Raji (cell line): Measurements from ENCODE around the gene HLA-DRB1.

Experiments used
- POLR2A ChIP-seq: IDR thresholded peaks from 2 replicates; pipeline ENCODE4 v1.6.1; 2011; ENCODE audit warnings: low read depth, low read length, control low read depth; ENCODE audit not compliant: insufficient read depth

The HLA-DRB1 gene

DNA sequence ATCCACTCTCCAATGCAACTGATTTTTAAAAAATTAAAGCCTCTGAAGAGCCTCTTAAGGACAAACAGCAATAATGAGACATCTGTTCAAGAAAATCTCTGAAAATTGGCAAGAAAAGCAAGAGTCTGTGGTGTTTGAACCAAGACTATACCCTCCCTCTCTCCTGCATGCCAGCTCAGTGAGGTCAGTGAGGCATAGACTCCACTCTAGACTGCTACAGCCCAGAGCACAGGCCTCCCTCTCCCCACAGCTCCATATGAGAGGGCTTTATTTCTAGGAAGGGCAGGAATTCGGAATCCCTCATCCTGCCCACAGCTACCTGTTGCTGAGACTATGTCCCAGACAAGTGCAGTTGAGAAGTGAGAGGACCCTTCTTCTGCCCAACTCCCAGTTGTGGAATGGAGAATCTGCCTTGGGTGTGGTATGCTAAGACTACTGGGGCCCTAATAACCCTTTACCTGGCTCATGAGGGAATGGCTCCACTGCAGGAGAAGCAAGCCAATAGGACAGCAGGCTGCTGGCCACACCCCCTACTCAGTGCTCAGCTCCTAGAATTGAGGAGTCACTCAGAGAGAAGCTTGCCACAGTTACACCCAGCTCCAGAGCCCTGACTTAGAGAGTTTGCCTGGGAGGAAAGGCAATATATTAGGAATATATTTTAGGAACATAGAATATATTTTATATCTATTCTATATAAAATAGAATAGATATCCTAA, 24.9 kb upstream of the HLA-DRB1 start:
- no peak for TF ChIP-seq POLR2A

DNA sequence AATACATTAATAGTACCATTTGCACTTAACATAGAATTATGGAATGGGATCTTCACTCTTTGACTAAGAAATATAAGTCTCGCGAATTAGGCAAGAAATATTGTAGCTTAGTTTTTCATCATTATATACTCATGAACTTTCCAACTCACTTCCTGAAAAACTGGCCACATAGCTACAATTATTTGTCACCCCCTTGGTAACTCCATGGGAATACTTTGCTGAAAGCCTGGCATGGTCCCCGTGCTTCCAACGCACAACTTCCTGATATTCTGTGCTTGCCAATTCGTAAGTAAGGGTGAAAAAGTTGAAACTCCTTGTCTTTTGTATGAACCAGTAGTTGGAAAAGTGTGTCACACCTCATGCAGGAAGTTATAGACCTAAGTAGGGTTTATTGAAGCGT, 23.8 kb upstream of the HLA-DRB1 start:
- TF ChIP-seq POLR2A, result no peak

DNA sequence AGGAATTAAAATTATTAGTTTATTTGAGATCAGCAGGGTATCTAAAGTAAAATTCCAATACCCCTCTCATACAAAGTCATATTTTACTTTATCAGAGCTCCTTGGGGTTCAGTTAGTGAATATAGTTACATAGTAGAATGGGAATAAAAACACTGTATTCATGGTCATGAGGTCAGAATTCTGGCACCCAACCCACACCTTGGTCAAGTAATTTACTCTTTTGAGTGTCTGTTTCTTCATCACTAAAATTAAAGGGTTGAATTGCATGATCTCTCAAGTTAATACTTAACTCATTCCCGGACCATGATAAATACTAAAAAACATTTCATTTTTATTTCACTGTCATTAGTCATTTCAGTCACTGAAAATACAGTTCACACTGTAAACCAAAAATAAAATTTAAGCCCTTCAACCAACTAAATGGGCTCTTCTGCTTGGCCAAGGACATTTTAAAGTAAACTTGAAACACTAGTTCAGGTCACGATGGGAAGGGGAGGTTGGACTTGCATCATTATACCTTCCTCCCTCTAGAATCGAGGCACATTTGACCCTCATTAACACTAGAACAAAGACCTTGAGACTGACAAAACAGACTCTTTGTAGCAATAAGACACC, 21.1 kb upstream of the HLA-DRB1 start:
- no peak for TF ChIP-seq POLR2A

DNA sequence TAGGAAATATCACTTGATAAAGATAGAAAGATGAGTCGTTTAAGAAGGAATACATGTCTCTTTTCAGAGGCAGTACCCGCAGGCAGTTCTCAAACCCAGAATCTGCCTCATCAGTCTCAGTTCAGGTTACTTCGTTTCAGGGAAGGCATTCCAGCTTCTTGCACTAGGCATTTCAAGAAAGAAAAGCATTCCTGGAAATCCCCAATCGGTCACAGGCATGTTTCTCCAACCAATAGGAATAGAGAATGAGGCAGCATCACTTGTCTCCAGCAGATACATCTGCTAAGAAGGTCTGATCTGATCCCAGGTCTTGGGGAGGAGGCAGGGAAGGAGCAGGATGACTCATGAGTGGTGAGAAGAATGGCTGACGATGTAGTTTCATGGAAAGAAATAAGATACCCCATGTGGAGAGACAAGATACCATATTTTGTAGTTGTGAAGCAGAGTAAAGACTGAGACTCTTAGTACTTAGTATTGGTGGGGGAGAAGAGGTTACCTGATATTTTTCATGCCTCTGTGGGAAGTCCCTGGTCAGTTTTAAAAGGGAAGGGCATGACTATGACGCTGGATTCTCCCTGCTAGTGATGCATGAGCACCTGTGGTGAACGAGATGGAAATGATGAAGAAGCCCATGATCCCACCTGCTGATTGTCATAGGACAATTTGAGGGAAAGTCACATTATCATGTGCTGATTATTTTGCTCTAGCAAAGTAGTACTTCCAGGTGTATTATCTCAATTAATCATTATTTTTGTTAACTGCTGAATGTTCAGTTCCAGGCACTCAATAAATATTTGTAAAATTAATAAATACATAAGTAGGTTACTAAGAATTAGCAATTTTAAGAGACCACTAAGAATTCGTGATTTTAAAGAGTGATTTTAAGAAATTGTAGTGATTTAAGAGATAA, 20.3 kb upstream of the HLA-DRB1 start:
- peak; percentile 21; the same call in 1 of the 2 replicates for TF ChIP-seq POLR2A

DNA sequence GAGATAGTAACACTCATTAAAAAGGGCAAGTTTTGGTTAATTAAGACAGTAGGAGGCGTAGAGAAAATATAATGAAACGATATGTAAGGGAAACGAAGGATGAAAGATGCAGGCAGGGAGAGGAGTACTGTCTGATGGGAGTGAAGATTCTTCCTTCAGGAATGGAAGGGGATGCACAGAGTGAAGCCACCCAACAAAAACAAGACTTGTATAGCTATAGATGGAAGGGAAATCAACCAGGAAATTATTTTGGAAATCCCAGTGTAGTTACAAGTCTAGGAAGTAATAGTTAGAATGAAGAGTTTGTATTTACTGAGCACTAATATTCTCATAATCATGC, 19.7 kb upstream of the HLA-DRB1 start:
- TF ChIP-seq POLR2A, result no peak

DNA sequence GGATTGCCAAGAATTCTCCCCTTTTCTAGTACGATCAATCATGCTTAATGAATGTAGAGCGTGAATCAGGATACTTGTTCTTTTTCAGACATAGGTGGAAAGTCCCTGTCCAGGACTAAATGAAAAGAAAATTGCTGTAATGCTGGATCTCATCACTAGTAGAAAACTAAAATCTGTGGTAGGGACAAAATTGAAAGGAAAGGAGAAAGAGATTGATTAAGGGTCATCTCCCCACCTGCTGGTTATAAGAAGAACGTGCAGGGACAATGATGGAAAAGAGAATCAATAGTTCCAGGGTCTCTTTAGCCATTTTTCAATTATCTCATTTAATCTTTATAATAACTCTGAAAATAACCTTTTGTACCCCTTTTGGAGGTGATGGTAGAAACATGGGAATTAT, 18.7 kb upstream of the HLA-DRB1 start:
- no peak for TF ChIP-seq POLR2A

DNA sequence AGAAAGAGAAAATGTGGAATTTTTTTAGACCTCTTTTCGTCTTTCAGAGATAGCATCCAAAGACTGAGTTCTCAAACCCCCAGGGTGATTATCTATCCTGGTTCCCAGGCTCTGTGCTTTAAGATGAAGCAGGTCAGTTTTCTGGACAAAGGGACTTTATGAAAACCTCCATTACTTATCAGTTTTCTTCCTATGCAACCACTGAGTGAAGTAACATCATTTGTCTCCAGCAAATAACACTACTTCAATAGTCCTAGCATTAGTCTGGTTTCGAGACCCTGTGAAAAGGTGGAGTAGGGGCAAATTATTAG, 18.3 kb upstream of the HLA-DRB1 start:
- TF ChIP-seq POLR2A, result no peak

DNA sequence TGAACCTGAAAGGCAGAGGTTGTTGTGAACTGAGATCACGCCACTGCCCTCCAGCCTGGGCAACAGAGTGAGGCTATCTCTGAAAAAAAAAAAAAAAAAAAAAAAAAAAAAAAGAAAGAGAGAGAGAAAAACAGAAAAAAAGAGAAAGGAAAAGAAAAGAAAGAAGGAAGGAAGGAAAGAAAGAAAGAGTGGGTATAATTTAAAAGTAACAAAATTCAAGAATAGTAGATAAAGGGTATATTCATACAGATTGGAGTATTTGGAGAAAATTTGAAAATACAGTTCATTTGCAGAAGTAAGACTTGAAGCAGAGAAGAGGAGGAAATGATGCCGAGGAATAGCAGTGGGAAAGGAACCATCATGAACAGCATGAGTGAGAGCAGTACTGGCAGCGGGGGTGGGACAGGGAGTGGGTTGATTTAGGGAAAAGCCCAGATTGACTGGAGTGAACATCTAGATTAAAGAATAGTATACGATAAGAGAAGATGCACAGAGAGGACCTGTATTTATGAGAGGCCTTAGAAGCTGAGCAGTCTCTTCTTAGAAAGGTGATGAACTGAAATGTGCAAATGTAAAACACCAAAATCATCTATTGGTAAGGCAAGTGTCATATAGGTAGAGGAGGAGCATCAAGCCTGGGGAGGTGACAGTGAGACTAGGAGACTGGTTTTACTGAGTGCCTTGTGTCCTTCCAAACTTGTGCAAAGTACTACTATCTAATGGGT, 17.8 kb upstream of the HLA-DRB1 start:
- no peak for TF ChIP-seq POLR2A

DNA sequence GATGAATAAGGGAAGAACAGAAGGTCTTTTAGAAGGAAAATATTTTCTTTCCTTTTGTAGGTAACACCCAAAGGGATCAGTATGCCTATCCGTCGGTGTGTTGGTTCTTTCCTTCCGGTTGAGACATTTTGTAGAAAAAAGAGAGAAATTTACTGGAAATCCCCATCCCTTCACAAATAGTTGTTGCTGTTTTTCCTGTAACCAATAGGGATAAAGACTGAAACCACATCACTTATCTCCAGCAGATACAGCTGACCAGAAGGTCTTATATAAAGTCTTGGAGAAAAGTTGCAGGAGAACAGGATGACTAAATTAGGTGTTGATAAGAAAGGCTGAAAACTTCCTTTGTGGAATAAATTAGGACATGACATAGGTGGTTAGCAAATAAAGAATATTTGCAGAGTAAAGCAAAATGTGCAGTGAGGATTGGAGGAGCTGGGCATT, 14.8 kb upstream of the HLA-DRB1 start:
- no peak for TF ChIP-seq POLR2A

DNA sequence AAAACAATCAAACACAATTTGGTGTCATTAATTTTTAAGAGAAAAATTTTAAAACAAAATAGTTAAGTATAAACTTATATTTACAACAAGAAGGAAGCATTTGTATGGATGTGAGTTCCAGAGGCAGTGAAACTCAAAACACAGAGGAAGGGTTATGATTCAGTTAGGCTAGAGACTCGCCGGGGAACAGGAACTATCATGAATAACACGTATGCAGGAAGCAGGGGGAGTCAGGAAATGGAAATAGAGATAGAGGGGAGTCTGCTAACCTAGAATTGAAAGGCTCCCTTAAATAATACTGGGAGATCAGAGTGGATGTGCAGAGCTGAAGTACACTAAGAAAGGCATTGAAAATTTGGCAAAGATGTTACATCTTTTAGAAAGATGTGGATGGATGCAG, 14.2 kb upstream of the HLA-DRB1 start:
- TF ChIP-seq POLR2A, result no peak

DNA sequence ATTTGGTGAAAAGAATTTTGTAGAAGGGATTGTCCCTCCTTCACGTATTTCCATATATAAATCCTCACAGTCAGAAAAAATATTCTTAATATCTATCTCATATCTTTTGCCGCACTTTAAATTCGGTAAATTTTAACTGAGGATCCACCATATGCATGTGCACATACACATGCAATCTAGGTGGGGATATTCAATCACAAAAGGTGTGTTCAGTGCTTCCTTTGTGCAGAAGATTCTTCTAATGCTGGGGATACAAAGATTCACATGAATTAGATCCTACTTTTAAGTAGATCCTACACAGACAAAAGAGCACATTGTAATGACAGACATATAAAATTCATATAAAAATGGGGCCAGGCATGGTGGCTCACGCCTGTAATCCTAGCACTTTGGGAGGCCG, 13.6 kb upstream of the HLA-DRB1 start:
- no peak for TF ChIP-seq POLR2A

DNA sequence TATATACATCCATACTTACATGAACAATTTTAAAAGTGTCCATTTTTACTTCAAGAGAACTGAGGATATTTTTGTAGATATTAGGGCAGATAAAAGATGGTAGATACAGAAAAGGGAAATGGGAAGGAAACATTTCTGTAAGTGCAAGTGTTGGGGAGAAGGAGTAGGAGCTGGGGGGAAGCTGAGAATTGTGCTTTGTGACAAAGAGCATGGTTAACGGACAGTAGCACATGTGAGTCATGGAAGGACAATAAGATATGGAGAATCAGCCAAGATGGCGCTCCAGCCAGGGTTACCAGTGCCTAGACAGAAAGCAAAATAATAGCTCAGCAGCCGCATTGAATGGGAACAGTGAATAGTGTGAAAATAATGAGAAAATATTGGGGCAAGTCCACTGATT, 12.7 kb upstream of the HLA-DRB1 start:
- no peak for TF ChIP-seq POLR2A

DNA sequence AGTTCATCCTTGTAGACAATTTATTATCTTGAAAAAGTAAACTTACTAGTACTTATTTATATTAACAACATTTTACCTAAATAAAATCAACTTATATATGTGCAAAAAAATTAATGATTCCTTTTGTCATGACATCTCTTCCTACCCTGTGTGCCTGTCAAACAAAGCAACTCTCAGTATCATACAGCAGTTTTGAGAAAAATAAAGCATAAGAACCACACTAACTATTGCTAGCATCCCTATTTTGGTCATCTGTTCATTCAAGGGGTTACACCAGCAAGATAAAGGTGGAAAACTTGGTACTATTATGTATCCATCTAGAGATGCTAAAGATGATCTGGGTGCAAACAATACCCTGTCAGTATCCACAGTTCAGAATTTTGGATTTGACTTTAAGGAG, 7.4 kb upstream of the HLA-DRB1 start:
- TF ChIP-seq POLR2A, result no peak

DNA sequence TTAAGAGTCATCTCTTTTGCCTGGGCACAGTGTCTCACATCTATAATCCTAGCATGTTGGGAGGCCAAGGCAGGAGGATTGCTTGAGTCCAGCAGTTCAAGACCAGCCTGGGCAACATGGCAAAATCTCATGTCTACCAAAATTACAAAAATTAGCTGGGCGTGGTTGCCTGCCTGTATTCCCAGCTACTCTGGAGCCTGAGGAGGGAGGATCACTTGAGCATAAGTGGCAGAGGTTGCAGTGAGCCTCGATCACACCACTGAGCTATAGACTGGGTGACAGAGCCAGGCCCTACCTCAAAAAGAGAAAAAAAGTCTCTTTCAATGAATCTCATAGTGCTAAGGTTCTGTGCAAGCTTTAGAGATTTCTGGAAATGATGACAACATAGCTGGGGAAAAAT, 1.5 kb downstream of the HLA-DRB1 start:
- TF ChIP-seq POLR2A, result no peak

DNA sequence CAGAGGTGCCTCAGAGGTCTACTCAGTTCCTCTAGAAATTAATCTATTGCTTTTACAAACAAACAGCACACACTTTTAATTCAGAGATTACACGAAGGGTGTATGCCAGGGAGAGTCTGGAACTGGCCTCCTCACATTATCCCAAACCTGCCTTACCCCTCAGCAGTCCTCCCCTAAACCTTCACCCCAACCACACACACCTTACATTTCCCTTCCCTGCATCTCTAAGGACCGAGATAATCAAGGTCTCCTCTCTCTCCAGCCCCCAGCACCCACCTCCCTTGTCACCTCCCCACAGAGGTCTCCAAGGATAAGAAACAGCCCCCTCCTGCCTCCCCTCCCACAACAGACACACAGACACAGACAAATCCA, 6.1 kb downstream of the HLA-DRB1 start:
- no peak for TF ChIP-seq POLR2A
